Measurements from ENCODE around the gene GSE1. TPM values are rescaled to one million over a fixed set of nuclear protein-coding genes. Genes with fewer than 3 reads are reported as not detected.
A peak's percentile ranks its signal among the peaks of the same experiment; 100 is the strongest.

Gene GSE1
- total and polyA plus RNA-seq, 2 of the 13 experiments (the other 11 are each of a cell fraction or from before 2014, with no cell fraction given): 16.1 to 31.2 TPM

DNA sequence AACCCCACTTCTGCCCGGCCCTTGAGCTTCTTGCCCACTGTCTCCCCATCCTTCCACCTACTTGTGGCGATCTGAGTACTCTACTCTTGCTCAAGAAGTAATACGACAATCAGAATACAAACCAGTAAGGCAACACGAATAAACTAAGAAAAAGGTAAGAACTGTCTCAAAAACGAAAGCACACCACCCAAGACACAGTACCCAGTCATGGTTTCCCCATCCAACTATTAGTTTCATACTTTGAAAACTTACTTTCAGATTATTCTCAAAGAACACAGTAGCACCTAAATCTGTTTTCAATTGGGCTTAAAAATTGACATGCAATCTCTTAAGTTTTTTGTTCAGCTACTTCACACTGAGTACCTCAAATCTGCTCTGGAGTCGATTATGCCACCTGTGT is 61.7 kb downstream of the GSE1 start (continued):
- no peak for TF ChIP-seq RXRB (CRISPR knock-in tag; IDR thresholded peaks at IDR 0.05; ENCODE audit: borderline replicate concordance)
- TF ChIP-seq KMT2A (CRISPR knock-in tag; IDR thresholded peaks at IDR 0.05): no peak
- no peak for TF ChIP-seq ZNF484 (CRISPR knock-in tag; IDR thresholded peaks at IDR 0.05; ENCODE audit: borderline replicate concordance, low read depth)
- TF ChIP-seq, protein P1, sequence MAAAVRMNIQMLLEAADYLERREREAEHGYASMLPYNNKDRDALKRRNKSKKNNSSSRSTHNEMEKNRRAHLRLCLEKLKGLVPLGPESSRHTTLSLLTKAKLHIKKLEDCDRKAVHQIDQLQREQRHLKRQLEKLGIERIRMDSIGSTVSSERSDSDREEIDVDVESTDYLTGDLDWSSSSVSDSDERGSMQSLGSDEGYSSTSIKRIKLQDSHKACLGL (CRISPR knock-in tag; IDR thresholded peaks at IDR 0.05): no peak
- no peak for TF ChIP-seq CCAR2 (optimal IDR thresholded peaks at IDR 0.05; ENCODE audit: low read depth, low read length)
- TF ChIP-seq ZNF678 (CRISPR knock-in tag; IDR thresholded peaks at IDR 0.05): no peak
- no peak for TF ChIP-seq IKZF1 (IDR thresholded peaks at IDR 0.05)
- TF ChIP-seq MAFG (CRISPR knock-in tag; IDR thresholded peaks at IDR 0.05): no peak
- TF ChIP-seq CBX2 (IDR thresholded peaks at IDR 0.05; ENCODE audit: low read depth, low read length): no peak
- no peak for TF ChIP-seq CBX2 (CRISPR knock-in tag; IDR thresholded peaks at IDR 0.05; ENCODE audit: low read depth)
- TF ChIP-seq ZNF816 (CRISPR knock-in tag; IDR thresholded peaks at IDR 0.05; ENCODE audit: borderline replicate concordance): no peak
- no peak for TF ChIP-seq GFI1 (CRISPR knock-in tag; IDR thresholded peaks at IDR 0.05; ENCODE audit: borderline replicate concordance)

- ATAC-seq (peak; percentile 29; the same call in 2 of the 3 replicates), FAIRE-seq (peak; percentile 70), DNase-seq (ENCODE audit: low spot score) (peak; percentile 38)
- in situ Hi-C loops (cut with HindIII; ENCODE audit: extremely low pct_ligation_motif_present, low pct_unique_long_range_greater_than_20kb) (no loop called here), intact Hi-C loops (cut with micrococcal nuclease; ENCODE audit: unreplicated experiment) (loop anchor here (1.0 kb wide), 1 partner anchor 43 kb away; no protein-coding TSS in a partner anchor)
- no peaks in the 10 kb centered on the region for H3K79me2 ChIP-seq (ENCODE audit: insufficient read depth, low read length)
- H3K4me1 ChIP-seq (ENCODE audit: insufficient read depth, low read length): no peaks in the 10 kb centered on the region
- no peaks in the 10 kb centered on the region for H3K9me3 ChIP-seq (ENCODE audit: low read length)
- H3K9ac ChIP-seq (ENCODE audit: insufficient read depth, low read depth, low read length): no peak overlapping the region
- POLR2A ChIA-PET: no interaction called here
- no peak overlapping the region for H3K4me3 ChIP-seq (replicated peaks in 1 of 3; ENCODE audit: insufficient read depth in 1 of 3, low read depth in 2 of 3, low read length in 3 of 3)
- H3K27me3 ChIP-seq (ENCODE audit: control insufficient read depth in 1 of 2, insufficient read depth in 2 of 2, low read length in 2 of 2): no peaks in the 10 kb centered on the region
- H3K27ac ChIP-seq (ENCODE audit: extremely low read length, insufficient read depth, low read length): no peak overlapping the region
- WGBS (ENCODE audit: low lambda C conversion rate): 78% methylated on average over 4 of the region's 4 CpGs
- no peak overlapping the region for H3K4me2 ChIP-seq (ENCODE audit: low read depth, low read length)
- no TSS peak for BruUV-seq (replicated peaks)
- CTCF ChIA-PET (ENCODE audit: low intra/inter-chr PET ratio, low total read pairs): interaction anchor here (2.4 kb wide), 1 partner anchor 43 kb away, joined by 18 read pairs; no protein-coding TSS in a partner anchor
- H2AFZ ChIP-seq (ENCODE audit: low read length): no peak overlapping the region
- no peaks in the 10 kb centered on the region; the same call in 1 of the 2 replicates for H4K20me1 ChIP-seq (ENCODE audit: insufficient read depth, low read length)
- H3K36me3 ChIP-seq (replicated peaks in 1 of 2; ENCODE audit: control insufficient read depth in 1 of 2, insufficient read depth in 2 of 2, low read length in 2 of 2): peaks cover 33 to 89% of the 10 kb centered on the region in 2 experiments
- 0 out of 2 replicates have a peak, but pooled peaks have one; percentile 48 for TF ChIP-seq PAF1 (CRISPR knock-in tag; IDR thresholded peaks at IDR 0.05)
- TF ChIP-seq, protein P2, sequence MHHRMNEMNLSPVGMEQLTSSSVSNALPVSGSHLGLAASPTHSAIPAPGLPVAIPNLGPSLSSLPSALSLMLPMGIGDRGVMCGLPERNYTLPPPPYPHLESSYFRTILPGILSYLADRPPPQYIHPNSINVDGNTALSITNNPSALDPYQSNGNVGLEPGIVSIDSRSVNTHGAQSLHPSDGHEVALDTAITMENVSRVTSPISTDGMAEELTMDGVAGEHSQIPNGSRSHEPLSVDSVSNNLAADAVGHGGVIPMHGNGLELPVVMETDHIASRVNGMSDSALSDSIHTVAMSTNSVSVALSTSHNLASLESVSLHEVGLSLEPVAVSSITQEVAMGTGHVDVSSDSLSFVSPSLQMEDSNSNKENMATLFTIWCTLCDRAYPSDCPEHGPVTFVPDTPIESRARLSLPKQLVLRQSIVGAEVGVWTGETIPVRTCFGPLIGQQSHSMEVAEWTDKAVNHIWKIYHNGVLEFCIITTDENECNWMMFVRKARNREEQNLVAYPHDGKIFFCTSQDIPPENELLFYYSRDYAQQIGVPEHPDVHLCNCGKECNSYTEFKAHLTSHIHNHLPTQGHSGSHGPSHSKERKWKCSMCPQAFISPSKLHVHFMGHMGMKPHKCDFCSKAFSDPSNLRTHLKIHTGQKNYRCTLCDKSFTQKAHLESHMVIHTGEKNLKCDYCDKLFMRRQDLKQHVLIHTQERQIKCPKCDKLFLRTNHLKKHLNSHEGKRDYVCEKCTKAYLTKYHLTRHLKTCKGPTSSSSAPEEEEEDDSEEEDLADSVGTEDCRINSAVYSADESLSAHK (CRISPR knock-in tag; IDR thresholded peaks at IDR 0.05; ENCODE audit: borderline replicate concordance): no peak
- TF ChIP-seq, protein P3, sequence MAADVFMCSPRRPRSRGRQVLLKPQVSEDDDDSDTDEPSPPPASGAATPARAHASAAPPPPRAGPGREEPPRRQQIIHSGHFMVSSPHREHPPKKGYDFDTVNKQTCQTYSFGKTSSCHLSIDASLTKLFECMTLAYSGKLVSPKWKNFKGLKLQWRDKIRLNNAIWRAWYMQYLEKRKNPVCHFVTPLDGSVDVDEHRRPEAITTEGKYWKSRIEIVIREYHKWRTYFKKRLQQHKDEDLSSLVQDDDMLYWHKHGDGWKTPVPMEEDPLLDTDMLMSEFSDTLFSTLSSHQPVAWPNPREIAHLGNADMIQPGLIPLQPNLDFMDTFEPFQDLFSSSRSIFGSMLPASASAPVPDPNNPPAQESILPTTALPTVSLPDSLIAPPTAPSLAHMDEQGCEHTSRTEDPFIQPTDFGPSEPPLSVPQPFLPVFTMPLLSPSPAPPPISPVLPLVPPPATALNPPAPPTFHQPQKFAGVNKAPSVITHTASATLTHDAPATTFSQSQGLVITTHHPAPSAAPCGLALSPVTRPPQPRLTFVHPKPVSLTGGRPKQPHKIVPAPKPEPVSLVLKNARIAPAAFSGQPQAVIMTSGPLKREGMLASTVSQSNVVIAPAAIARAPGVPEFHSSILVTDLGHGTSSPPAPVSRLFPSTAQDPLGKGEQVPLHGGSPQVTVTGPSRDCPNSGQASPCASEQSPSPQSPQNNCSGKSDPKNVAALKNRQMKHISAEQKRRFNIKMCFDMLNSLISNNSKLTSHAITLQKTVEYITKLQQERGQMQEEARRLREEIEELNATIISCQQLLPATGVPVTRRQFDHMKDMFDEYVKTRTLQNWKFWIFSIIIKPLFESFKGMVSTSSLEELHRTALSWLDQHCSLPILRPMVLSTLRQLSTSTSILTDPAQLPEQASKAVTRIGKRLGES (CRISPR knock-in tag; IDR thresholded peaks at IDR 0.05; ENCODE audit: borderline replicate concordance): no peak
- peak; percentile 23; the same call in 1 of the 2 replicates for TF ChIP-seq STAG1 (CRISPR knock-in tag; IDR thresholded peaks at IDR 0.05)
- TF ChIP-seq ZNF17 (CRISPR knock-in tag; IDR thresholded peaks at IDR 0.05): no peak
- no peak for TF ChIP-seq NR1H2 (CRISPR knock-in tag; IDR thresholded peaks at IDR 0.05; ENCODE audit: borderline replicate concordance, low read depth)
Observed at GRCh38 chr16:85675251-85675874, 62.2 kb downstream of the GSE1 start.
